ENCODE data around the gene PDZK1. TPM values are rescaled to one million over a fixed set of nuclear protein-coding genes. Genes with fewer than 3 reads are reported as not detected.
"Not testable (repeated sequence)": the region's sequence is repeated elsewhere in the genome, so short reads cannot be mapped to it uniquely, and the experiment has no call there.

Gene PDZK1
- total RNA-seq, 2 donors from 2014 or later = 1.3 to 7.4 TPM

GRCh38 chr1:145736191-145736590 is 29.0 kb upstream of the PDZK1 start:
- Histone ChIP-seq H3K36me3 (peaks cover 3% of the 10 kb centered on the region), H3K9me3 (no peaks in the 10 kb centered on the region), H3K27ac (no peak overlapping the region), H3K4me3 (no peak overlapping the region), H3K4me1 (ENCODE audit: control insufficient read depth in 1 of 2, low read depth in 2 of 2) (peaks cover 0 to 7% of the 10 kb centered on the region in 2 donors), H3K27me3 (replicated peaks; ENCODE audit: insufficient read depth) (no peaks in the 10 kb centered on the region)
- ATAC-seq (ENCODE audit: insufficient number of reproducible peaks, low FRiP score, low read depth) (no peak), DNase-seq (ENCODE audit: low spot score) (no peak)
- no peak for TF ChIP-seq CTCF (IDR thresholded peaks at IDR 0.05)

- Histone ChIP-seq H3K27me3 (replicated peaks; ENCODE audit: insufficient read depth) (no peaks in the 10 kb centered on the region), H3K27ac (no peak overlapping the region), H3K4me3 (no peak overlapping the region), H3K36me3 (peaks cover 3% of the 10 kb centered on the region), H3K9me3 (no peaks in the 10 kb centered on the region), H3K4me1 (ENCODE audit: control insufficient read depth in 1 of 2, low read depth in 2 of 2) (no peaks in the 10 kb centered on the region)
- no peak for TF ChIP-seq CTCF (IDR thresholded peaks at IDR 0.05)
- no peak for ATAC-seq (ENCODE audit: insufficient number of reproducible peaks, low FRiP score, low read depth)
- no peak for DNase-seq (ENCODE audit: low spot score)
Measured at GRCh38 chr1:145730900-145731299, 23.7 kb upstream of the PDZK1 start.

GRCh38 chr1:145730467-145730866 is 23.3 kb upstream of the PDZK1 start:
- H3K4me3 ChIP-seq = no peak overlapping the region
- no peaks in the 10 kb centered on the region for H3K4me1 ChIP-seq (ENCODE audit: control insufficient read depth in 1 of 2, low read depth in 2 of 2)
- ATAC-seq (ENCODE audit: insufficient number of reproducible peaks, low FRiP score, low read depth) (no peak), DNase-seq (ENCODE audit: low spot score) (no peak)
- H3K9me3 ChIP-seq = no peaks in the 10 kb centered on the region
- H3K36me3 ChIP-seq = peaks cover 3% of the 10 kb centered on the region
- no peak for TF ChIP-seq CTCF (IDR thresholded peaks at IDR 0.05)
- no peaks in the 10 kb centered on the region for H3K27me3 ChIP-seq (replicated peaks; ENCODE audit: insufficient read depth)
- no peak overlapping the region for H3K27ac ChIP-seq

- H3K27me3 ChIP-seq (replicated peaks; ENCODE audit: insufficient read depth) = no peaks in the 10 kb centered on the region
- H3K27ac ChIP-seq = no peak overlapping the region
- no peaks in the 10 kb centered on the region for H3K9me3 ChIP-seq
- no peak for DNase-seq (ENCODE audit: low spot score)
- ATAC-seq (ENCODE audit: insufficient number of reproducible peaks, low FRiP score, low read depth) = no peak
- TF ChIP-seq CTCF (IDR thresholded peaks at IDR 0.05) = no peak
- H3K4me1 ChIP-seq (ENCODE audit: control insufficient read depth in 1 of 2, low read depth in 2 of 2) = no peaks in the 10 kb centered on the region
- peaks cover 3% of the 10 kb centered on the region for H3K36me3 ChIP-seq
- H3K4me3 ChIP-seq = no peak overlapping the region
Measured at GRCh38 chr1:145729666-145730436, 22.7 kb upstream of the PDZK1 start.

GRCh38 chr1:145729196-145729595 is 22.0 kb upstream of the PDZK1 start:
- no peak overlapping the region for H3K27ac ChIP-seq

GRCh38 chr1:145726193-145726592 is 19.0 kb upstream of the PDZK1 start:
- not testable (repeated sequence) for H3K27ac ChIP-seq; H3K4me1 ChIP-seq (ENCODE audit: control insufficient read depth in 1 of 2, low read depth in 2 of 2); H3K27me3 ChIP-seq (replicated peaks; ENCODE audit: insufficient read depth); H3K4me3 ChIP-seq; ATAC-seq (ENCODE audit: insufficient number of reproducible peaks, low FRiP score, low read depth); DNase-seq (ENCODE audit: low spot score); H3K9me3 ChIP-seq; H3K36me3 ChIP-seq

More at GRCh38 chr1:145729196-145729595, 22.0 kb upstream of the PDZK1 start:
- ATAC-seq (ENCODE audit: insufficient number of reproducible peaks, low FRiP score, low read depth) (no peak), DNase-seq (ENCODE audit: low spot score) (no peak)
- Histone ChIP-seq H3K36me3 (peaks cover 3% of the 10 kb centered on the region), H3K4me1 (ENCODE audit: control insufficient read depth in 1 of 2, low read depth in 2 of 2) (no peaks in the 10 kb centered on the region), H3K4me3 (no peak overlapping the region), H3K27me3 (replicated peaks; ENCODE audit: insufficient read depth) (no peaks in the 10 kb centered on the region), H3K9me3 (no peaks in the 10 kb centered on the region)
- no peak for TF ChIP-seq CTCF (IDR thresholded peaks at IDR 0.05)
